GM23338 (cell line): ENCODE measurements around the gene QRICH1. TPM values are rescaled to one million over a fixed set of nuclear protein-coding genes. Genes with fewer than 3 reads are reported as not detected.
A peak's percentile ranks its signal among the peaks of the same experiment; 100 is the strongest.
"Not testable (repeated sequence)": the region's sequence is repeated elsewhere in the genome, so short reads cannot be mapped to it uniquely, and the experiment has no call there.

Source experiments
- ATAC-seq: fragments of 200-7000 bp; cut with Tn5 transposase; 3 replicates; pipeline ENCODE4 v1.9.1; 2020
- DNase-seq: peaks from one replicate; pipeline ENCODE4 v3.0.0-alpha.2; 2015; ENCODE audit warnings: low spot score
- H2AFZ ChIP-seq: fragments of 200-600 bp; sonication (generic); 2 replicates; pipeline ENCODE4 v1.8.0; 2016; ENCODE audit warnings: antibody characterized with exemption, mild to moderate bottlenecking, moderate library complexity
- H3F3A ChIP-seq: fragments of 200-600 bp; sonication (generic); replicated peaks from 2 replicates; pipeline ENCODE4 v1.8.0; 2017; ENCODE audit warnings: antibody characterized with exemption, mixed run types, low read depth
- H3K27ac ChIP-seq: fragments of 200-600 bp; sonication (generic); 2 replicates; pipeline ENCODE4 v1.6.1; 2016; ENCODE audit warnings: low read depth
- H3K27me3 ChIP-seq: fragments of 200-600 bp; sonication (generic); 2 replicates; pipeline ENCODE4 v1.8.0; 2016; ENCODE audit warnings: mild to moderate bottlenecking, mixed run types, moderate library complexity; ENCODE audit not compliant: insufficient read depth
- H3K36me3 ChIP-seq: fragments of 200-600 bp; sonication (generic); 2 replicates; pipeline ENCODE4 v1.8.0; 2016; ENCODE audit warnings: mild to moderate bottlenecking; ENCODE audit not compliant: insufficient read depth
- H3K4me1 ChIP-seq: fragments of 200-600 bp; sonication (generic); 2 replicates; pipeline ENCODE4 v1.8.0; 2016; ENCODE audit warnings: mild to moderate bottlenecking, moderate library complexity; ENCODE audit not compliant: insufficient read depth
- H3K4me2 ChIP-seq: fragments of 200-600 bp; sonication (generic); 2 replicates; pipeline ENCODE4 v1.7.1; 2017; ENCODE audit warnings: mixed run types
- H3K4me3 ChIP-seq: fragments of 200-600 bp; sonication (generic); 2 replicates; pipeline ENCODE4 v1.6.1; 2016; ENCODE audit warnings: mixed run types
- H3K79me2 ChIP-seq: fragments of 200-600 bp; sonication (generic); replicated peaks from 2 replicates; pipeline ENCODE4 v1.8.0; 2017; ENCODE audit warnings: mild to moderate bottlenecking; ENCODE audit not compliant: insufficient read depth
- H3K9me2 ChIP-seq: fragments of 200-600 bp; sonication (generic); 2 replicates; pipeline ENCODE4 v1.8.0; 2017; ENCODE audit not compliant: insufficient read depth
- H4K20me1 ChIP-seq: fragments of 200-600 bp; sonication (generic); replicated peaks from 2 replicates; pipeline ENCODE4 v1.8.0; 2017; ENCODE audit warnings: mild to moderate bottlenecking; ENCODE audit not compliant: insufficient read depth
- H3K27ac Mint-ChIP-seq: 2 replicates; pipeline ENCODE4 v1.8.0; 2020; ENCODE audit warnings: inconsistent platforms, mild to moderate bottlenecking, moderate library complexity, mixed read lengths
- H3K27me3 Mint-ChIP-seq: 3 replicates; pipeline ENCODE4 v1.8.0; 2022; ENCODE audit warnings: low read depth, mild to moderate bottlenecking, moderate library complexity, mixed read lengths, inconsistent platforms; ENCODE audit not compliant: insufficient read depth, poor library complexity
- H3K36me3 Mint-ChIP-seq: 3 replicates; pipeline ENCODE4 v1.8.0; 2021; ENCODE audit warnings: low read depth, mild to moderate bottlenecking, inconsistent platforms, moderate library complexity, mixed read lengths
- H3K4me1 Mint-ChIP-seq: 3 replicates; pipeline ENCODE4 v1.8.0; 2020; ENCODE audit warnings: mild to moderate bottlenecking, inconsistent platforms, mixed read lengths
- H3K4me3 Mint-ChIP-seq: 3 replicates; pipeline ENCODE4 v1.8.0; 2021; ENCODE audit warnings: moderate library complexity, mild to moderate bottlenecking, inconsistent platforms, mixed read lengths
- H3K9me3 Mint-ChIP-seq: 3 replicates; pipeline ENCODE4 v1.8.0; 2020; ENCODE audit warnings: moderate library complexity, mild to moderate bottlenecking, inconsistent platforms, mixed read lengths
- CREB1 ChIP-seq: fragments of 250-450 bp; sonication (Bioruptor Pico); IDR thresholded peaks from 2 replicates; pipeline ENCODE4 v1.5.0; 2020; ENCODE audit warnings: low read depth, mild to moderate bottlenecking, moderate library complexity
- CTCF ChIP-seq, 2 experiments: fragments of 200-600 bp in 1 of 2; sonication (generic) in 1 of 2; conservative IDR thresholded peaks; 2 replicates each; pipeline versions ENCODE4 v1.5.1 to v1.6.1; 2016 to 2017; ENCODE audit warnings: antibody characterized with exemption in 2 of 2, low read depth in 2 of 2, mild to moderate bottlenecking in 2 of 2, moderate library complexity in 1 of 2
- ETS1 ChIP-seq: IDR thresholded peaks from 2 replicates; pipeline ENCODE4 v1.6.1; 2016; ENCODE audit warnings: antibody characterized with exemption
- EZH2 ChIP-seq: fragments of 200-600 bp; sonication (generic); IDR thresholded peaks from one replicate; pipeline ENCODE4 v1.8.0; 2017; ENCODE audit warnings: antibody characterized with exemption, mild to moderate bottlenecking, low read depth; ENCODE audit not compliant: unreplicated experiment
- NANOG ChIP-seq: IDR thresholded peaks from 2 replicates; pipeline ENCODE4 v1.6.1; 2016; ENCODE audit warnings: antibody characterized with exemption, borderline replicate concordance
- POLR2AphosphoS5 ChIP-seq: IDR thresholded peaks from 2 replicates; pipeline ENCODE4 v1.6.1; 2016; ENCODE audit warnings: antibody characterized with exemption, low read depth
- ZNF114 ChIP-seq: fragments of 250-450 bp; sonication (Bioruptor Pico); IDR thresholded peaks from 2 replicates; pipeline ENCODE4 v1.5.0; 2020; ENCODE audit warnings: mild to moderate bottlenecking, moderate library complexity
- ZNF331 ChIP-seq: fragments of 250-450 bp; sonication (Bioruptor Pico); IDR thresholded peaks from 2 replicates; pipeline ENCODE4 v1.5.0; 2020; ENCODE audit warnings: low read depth, mild to moderate bottlenecking, moderate library complexity
- polyA plus RNA-seq: library from polyadenylated mRNA; unstranded; fragments of >200 nt; fragmentation: Nextera tagmentation; extraction: Ambion mirVana; gene quantifications from 2 replicates; pipeline ENCODE4 v1.2.1, GENCODE V29; 2016
- total RNA-seq: library from RNA; depleted of rRNA; stranded (reverse); fragments of >200 nt; shearing (Covaris generic); gene quantifications from 2 replicates; pipeline ENCODE4 v1.2.3, GENCODE V29; 2014

QRICH1 gene
- total and polyA plus RNA-seq, 2 experiments from 2014 or later, result 66.9 to 149 TPM

GRCh38 chr3:49009396-49009795 lies 84.5 kb downstream of the QRICH1 start (continued):
- no peak for TF ChIP-seq CTCF (conservative IDR thresholded peaks at IDR 0.05; ENCODE audit: low read depth in 2 of 2)
- no peak for TF ChIP-seq ZNF114 (CRISPR knock-in tag)
- no peak for TF ChIP-seq NANOG
- TF ChIP-seq ETS1, result no peak
- no peak for TF ChIP-seq EZH2
- no peak for TF ChIP-seq CREB1

DNA sequence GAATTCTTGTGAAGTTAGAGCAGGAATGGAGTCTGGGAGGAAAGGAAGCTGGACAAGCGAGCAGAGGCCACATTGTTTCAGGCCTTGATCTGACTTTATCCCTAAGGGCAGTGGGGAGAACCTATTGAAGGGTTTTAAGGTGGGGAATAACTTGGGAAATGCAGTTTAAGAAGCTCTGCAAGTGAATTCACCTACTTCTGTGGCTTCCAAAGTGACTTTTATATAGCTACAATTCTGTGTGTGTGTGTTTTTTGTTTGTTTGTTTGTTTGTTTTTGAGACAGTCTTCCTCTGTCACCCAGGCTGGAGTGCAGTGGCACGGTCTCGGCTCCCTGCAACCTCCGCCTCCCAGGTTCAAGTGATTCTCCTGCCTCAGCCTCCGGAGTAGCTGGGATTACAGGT lies 85.2 kb downstream of the QRICH1 start:
- Histone ChIP-seq H4K20me1 (peaks cover 34% of the 10 kb centered on the region), H3K4me3 (peak overlapping the region; percentile 99), H3K27ac (peak overlapping the region; percentile 69; the same call in 1 of the 2 replicates), H3K79me2 (peaks cover 55% of the 10 kb centered on the region), H3K4me2 (peak overlapping the region; percentile 95)
- not testable (repeated sequence) for H3K9me2 ChIP-seq, H2AFZ ChIP-seq, DNase-seq, H3K4me1 ChIP-seq, ATAC-seq, H3K9me3 Mint-ChIP-seq, H3K36me3 ChIP-seq, H3K27me3 ChIP-seq, H3F3A ChIP-seq
- H3K27me3 Mint-ChIP-seq, result peaks cover 16% of the 10 kb centered on the region
- peaks cover 15% of the 10 kb centered on the region for H3K4me1 Mint-ChIP-seq
- H3K4me3 Mint-ChIP-seq, result peak overlapping the region; percentile 98
- H3K36me3 Mint-ChIP-seq, result peaks cover 32% of the 10 kb centered on the region
- peak overlapping the region; percentile 79; the same call in 1 of the 2 replicates for H3K27ac Mint-ChIP-seq

GRCh38 chr3:49007771-49008528 lies 85.9 kb downstream of the QRICH1 start:
- no peak for TF ChIP-seq ZNF331
- peak; percentile 59; the same call in 1 of the 2 replicates for TF ChIP-seq POLR2AphosphoS5
- Histone ChIP-seq H3K4me1 (peaks cover 9% of the 10 kb centered on the region), H3K36me3 (peaks cover 8% of the 10 kb centered on the region; the same call in 1 of the 2 replicates), H2AFZ (peak overlapping the region; percentile 88; the same call in 1 of the 2 replicates), H3K79me2 (peaks cover 54% of the 10 kb centered on the region), H3K27ac (peak overlapping the region; percentile 100), H3K27me3 (no peaks in the 10 kb centered on the region), H4K20me1 (peaks cover 34% of the 10 kb centered on the region), H3K4me3 (peak overlapping the region; percentile 99), H3K9me2 (no peaks in the 10 kb centered on the region), H3F3A (0 out of 2 replicates have a peak, but pooled peaks cover 5% of the 10 kb centered on the region), H3K4me2 (peak overlapping the region; percentile 95)
- H3K27ac Mint-ChIP-seq, result peak overlapping the region; percentile 100
- peak overlapping the region; percentile 98 for H3K4me3 Mint-ChIP-seq
- peaks cover 15% of the 10 kb centered on the region for H3K4me1 Mint-ChIP-seq
- peaks cover 12% of the 10 kb centered on the region for H3K27me3 Mint-ChIP-seq
- H3K36me3 Mint-ChIP-seq, result peaks cover 25% of the 10 kb centered on the region
- DNase-seq (peak; percentile 96), ATAC-seq (peak; percentile 66)
- H3K9me3 Mint-ChIP-seq, result peaks cover 3% of the 10 kb centered on the region; the same call in 2 of the 3 replicates
